ENCODE data around the gene PTPRT.

DNA sequence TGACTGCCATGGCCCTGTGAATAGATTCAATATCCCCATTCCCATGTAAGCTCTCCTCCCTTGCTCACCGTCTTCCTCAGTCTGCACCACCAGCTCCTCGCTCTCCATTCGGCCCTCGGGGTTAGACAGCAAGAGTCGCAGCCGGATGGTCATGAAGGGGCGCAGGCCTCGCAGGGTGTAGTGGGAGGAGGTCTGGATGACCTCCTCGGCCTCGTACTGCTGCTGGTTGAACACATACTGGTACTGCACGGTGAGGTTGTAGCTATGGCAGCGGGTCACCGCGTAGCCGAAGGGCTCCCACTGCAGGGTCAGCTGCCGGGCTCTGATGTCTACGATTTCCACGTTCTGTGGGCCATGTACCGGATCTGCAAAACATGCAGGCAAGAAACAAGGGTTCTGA lies 717.5 kb downstream of the PTPRT start:
- TF ChIP-seq, protein P1, sequence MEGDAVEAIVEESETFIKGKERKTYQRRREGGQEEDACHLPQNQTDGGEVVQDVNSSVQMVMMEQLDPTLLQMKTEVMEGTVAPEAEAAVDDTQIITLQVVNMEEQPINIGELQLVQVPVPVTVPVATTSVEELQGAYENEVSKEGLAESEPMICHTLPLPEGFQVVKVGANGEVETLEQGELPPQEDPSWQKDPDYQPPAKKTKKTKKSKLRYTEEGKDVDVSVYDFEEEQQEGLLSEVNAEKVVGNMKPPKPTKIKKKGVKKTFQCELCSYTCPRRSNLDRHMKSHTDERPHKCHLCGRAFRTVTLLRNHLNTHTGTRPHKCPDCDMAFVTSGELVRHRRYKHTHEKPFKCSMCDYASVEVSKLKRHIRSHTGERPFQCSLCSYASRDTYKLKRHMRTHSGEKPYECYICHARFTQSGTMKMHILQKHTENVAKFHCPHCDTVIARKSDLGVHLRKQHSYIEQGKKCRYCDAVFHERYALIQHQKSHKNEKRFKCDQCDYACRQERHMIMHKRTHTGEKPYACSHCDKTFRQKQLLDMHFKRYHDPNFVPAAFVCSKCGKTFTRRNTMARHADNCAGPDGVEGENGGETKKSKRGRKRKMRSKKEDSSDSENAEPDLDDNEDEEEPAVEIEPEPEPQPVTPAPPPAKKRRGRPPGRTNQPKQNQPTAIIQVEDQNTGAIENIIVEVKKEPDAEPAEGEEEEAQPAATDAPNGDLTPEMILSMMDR (IDR thresholded peaks at IDR 0.05; ENCODE audit: low read depth, low read length, missing input control) = no peak
- TF ChIP-seq, protein P2, sequence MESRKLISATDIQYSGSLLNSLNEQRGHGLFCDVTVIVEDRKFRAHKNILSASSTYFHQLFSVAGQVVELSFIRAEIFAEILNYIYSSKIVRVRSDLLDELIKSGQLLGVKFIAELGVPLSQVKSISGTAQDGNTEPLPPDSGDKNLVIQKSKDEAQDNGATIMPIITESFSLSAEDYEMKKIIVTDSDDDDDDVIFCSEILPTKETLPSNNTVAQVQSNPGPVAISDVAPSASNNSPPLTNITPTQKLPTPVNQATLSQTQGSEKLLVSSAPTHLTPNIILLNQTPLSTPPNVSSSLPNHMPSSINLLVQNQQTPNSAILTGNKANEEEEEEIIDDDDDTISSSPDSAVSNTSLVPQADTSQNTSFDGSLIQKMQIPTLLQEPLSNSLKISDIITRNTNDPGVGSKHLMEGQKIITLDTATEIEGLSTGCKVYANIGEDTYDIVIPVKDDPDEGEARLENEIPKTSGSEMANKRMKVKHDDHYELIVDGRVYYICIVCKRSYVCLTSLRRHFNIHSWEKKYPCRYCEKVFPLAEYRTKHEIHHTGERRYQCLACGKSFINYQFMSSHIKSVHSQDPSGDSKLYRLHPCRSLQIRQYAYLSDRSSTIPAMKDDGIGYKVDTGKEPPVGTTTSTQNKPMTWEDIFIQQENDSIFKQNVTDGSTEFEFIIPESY (IDR thresholded peaks at IDR 0.05) = no peak
- TF ChIP-seq, protein P3, sequence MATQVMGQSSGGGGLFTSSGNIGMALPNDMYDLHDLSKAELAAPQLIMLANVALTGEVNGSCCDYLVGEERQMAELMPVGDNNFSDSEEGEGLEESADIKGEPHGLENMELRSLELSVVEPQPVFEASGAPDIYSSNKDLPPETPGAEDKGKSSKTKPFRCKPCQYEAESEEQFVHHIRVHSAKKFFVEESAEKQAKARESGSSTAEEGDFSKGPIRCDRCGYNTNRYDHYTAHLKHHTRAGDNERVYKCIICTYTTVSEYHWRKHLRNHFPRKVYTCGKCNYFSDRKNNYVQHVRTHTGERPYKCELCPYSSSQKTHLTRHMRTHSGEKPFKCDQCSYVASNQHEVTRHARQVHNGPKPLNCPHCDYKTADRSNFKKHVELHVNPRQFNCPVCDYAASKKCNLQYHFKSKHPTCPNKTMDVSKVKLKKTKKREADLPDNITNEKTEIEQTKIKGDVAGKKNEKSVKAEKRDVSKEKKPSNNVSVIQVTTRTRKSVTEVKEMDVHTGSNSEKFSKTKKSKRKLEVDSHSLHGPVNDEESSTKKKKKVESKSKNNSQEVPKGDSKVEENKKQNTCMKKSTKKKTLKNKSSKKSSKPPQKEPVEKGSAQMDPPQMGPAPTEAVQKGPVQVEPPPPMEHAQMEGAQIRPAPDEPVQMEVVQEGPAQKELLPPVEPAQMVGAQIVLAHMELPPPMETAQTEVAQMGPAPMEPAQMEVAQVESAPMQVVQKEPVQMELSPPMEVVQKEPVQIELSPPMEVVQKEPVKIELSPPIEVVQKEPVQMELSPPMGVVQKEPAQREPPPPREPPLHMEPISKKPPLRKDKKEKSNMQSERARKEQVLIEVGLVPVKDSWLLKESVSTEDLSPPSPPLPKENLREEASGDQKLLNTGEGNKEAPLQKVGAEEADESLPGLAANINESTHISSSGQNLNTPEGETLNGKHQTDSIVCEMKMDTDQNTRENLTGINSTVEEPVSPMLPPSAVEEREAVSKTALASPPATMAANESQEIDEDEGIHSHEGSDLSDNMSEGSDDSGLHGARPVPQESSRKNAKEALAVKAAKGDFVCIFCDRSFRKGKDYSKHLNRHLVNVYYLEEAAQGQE (IDR thresholded peaks at IDR 0.05) = no peak
- TF ChIP-seq JUND (IDR thresholded peaks at IDR 0.05) (no peak), FOXA1 (IDR thresholded peaks at IDR 0.05) (no peak), TAF1 (conservative IDR thresholded peaks at IDR 0.05) (no peak), SP1 (IDR thresholded peaks at IDR 0.05) (no peak), EGR1 (IDR thresholded peaks at IDR 0.05; ENCODE audit: low read depth in 2 of 2) (no peak), RAD21 (IDR thresholded peaks at IDR 0.05) (no peak)
- TF ChIP-seq, protein P4, sequence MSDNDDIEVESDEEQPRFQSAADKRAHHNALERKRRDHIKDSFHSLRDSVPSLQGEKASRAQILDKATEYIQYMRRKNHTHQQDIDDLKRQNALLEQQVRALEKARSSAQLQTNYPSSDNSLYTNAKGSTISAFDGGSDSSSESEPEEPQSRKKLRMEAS (IDR thresholded peaks at IDR 0.05) = no peak
- TF ChIP-seq, protein P5, sequence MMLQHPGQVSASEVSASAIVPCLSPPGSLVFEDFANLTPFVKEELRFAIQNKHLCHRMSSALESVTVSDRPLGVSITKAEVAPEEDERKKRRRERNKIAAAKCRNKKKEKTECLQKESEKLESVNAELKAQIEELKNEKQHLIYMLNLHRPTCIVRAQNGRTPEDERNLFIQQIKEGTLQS (IDR thresholded peaks at IDR 0.05) = no peak

All from liver (tissue), 3 donors.